ENCODE measurements around the gene ADRA1B. TPM values are rescaled to one million over a fixed set of nuclear protein-coding genes. Genes with fewer than 3 reads are reported as not detected.

ADRA1B gene
- total RNA-seq, 1 experiment from 2014 or later = 0.29 TPM

DNA sequence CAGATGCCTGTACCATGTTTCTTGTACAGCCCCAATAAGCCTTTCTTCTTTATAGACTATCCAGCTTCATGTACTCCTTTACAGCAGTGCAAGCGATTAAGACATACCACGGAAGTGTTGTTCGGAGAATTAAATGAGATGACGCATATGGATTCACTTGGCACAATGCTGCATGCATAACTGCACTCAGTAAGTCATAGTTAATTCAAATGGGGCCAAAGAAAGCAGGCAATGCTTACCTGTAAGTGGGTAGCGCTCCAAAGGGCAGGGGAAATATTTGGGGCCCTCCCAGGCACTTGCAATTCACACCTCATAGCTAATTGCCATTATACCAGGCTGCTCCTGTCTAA lies 7.7 kb upstream of the ADRA1B start:
- Histone ChIP-seq H3K9me2 (replicated peaks; ENCODE audit: low read length) (no peaks in the 10 kb centered on the region), H3K9ac (ENCODE audit: low read length) (no peak overlapping the region), H3K36me3 (ENCODE audit: low read depth, low read length) (no peaks in the 10 kb centered on the region), H3K4me1 (ENCODE audit: insufficient read depth, low read length) (peaks cover 68% of the 10 kb centered on the region), H3K4me3 (ENCODE audit: low read length) (no peak overlapping the region), H4K20me1 (ENCODE audit: low read length) (no peaks in the 10 kb centered on the region), H3K27me3 (ENCODE audit: low read length) (no peaks in the 10 kb centered on the region), H3K79me2 (ENCODE audit: low read length) (no peaks in the 10 kb centered on the region), H3K27ac (ENCODE audit: low read length) (no peak overlapping the region), H2AFZ (ENCODE audit: low read length) (no peak overlapping the region), H3F3A (ENCODE audit: low read length, unreplicated experiment) (no peaks in the 10 kb centered on the region), H3K9me3 (ENCODE audit: low read length) (no peaks in the 10 kb centered on the region), H3K4me2 (ENCODE audit: low read length) (no peak overlapping the region)
- no peak for TF ChIP-seq EZH2phosphoT487 (IDR thresholded peaks at IDR 0.05; ENCODE audit: borderline replicate concordance, low read length)
- TF ChIP-seq, protein P1, sequence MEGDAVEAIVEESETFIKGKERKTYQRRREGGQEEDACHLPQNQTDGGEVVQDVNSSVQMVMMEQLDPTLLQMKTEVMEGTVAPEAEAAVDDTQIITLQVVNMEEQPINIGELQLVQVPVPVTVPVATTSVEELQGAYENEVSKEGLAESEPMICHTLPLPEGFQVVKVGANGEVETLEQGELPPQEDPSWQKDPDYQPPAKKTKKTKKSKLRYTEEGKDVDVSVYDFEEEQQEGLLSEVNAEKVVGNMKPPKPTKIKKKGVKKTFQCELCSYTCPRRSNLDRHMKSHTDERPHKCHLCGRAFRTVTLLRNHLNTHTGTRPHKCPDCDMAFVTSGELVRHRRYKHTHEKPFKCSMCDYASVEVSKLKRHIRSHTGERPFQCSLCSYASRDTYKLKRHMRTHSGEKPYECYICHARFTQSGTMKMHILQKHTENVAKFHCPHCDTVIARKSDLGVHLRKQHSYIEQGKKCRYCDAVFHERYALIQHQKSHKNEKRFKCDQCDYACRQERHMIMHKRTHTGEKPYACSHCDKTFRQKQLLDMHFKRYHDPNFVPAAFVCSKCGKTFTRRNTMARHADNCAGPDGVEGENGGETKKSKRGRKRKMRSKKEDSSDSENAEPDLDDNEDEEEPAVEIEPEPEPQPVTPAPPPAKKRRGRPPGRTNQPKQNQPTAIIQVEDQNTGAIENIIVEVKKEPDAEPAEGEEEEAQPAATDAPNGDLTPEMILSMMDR (conservative IDR thresholded peaks at IDR 0.05; ENCODE audit: low read depth, low read length) = no peak
- TF ChIP-seq EZH2 (IDR thresholded peaks at IDR 0.05; ENCODE audit: low read length, unreplicated experiment) = no peak
- no peak for ATAC-seq
- no peak for DNase-seq
- BruUV-seq (replicated peaks) = no TSS peak
- intact Hi-C loops (cut with micrococcal nuclease) = loop anchor here (10.0 kb wide), 2 partner anchors 154 to 574 kb away; partner anchors contain the start of gene IL12B
- ChIA-PET CTCF (no interaction called here), POLR2A (ENCODE audit: unreplicated experiment) (no interaction called here)

DNA sequence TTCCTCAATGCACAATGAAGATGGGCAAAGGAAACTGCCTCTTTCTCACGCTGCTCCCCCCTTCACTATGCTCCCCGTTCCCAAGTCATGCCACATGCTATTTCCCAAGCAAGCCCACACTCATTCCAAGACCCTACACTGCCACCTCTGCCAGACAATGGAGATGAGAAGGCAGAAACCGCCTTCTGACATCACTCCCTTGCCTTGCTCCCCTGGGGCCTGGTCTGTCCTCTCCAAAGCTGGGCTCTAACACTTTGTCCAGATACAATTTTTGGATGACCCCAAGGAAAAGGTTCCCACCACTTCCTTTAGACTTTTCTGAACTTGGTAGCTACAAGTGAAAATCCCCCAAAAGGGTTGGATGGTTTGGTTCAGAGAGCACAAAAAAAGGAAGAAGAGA lies 7.2 kb upstream of the ADRA1B start:
- ChIA-PET CTCF (no interaction called here), POLR2A (ENCODE audit: unreplicated experiment) (no interaction called here)
- TF ChIP-seq, protein P1 (conservative IDR thresholded peaks at IDR 0.05; ENCODE audit: low read depth, low read length) = no peak
- TF ChIP-seq EZH2phosphoT487 (IDR thresholded peaks at IDR 0.05; ENCODE audit: borderline replicate concordance, low read length) (no peak), EZH2 (IDR thresholded peaks at IDR 0.05; ENCODE audit: low read length, unreplicated experiment) (no peak)
- peaks cover 65% of the 10 kb centered on the region for H3K4me1 ChIP-seq (ENCODE audit: insufficient read depth, low read length)
- H3K27ac ChIP-seq (ENCODE audit: low read length) = no peak overlapping the region
- H3K4me2 ChIP-seq (ENCODE audit: low read length) = no peak overlapping the region
- no peaks in the 10 kb centered on the region for H3K9me3 ChIP-seq (ENCODE audit: low read length)
- no peak overlapping the region for H3K4me3 ChIP-seq (ENCODE audit: low read length)
- BruUV-seq (replicated peaks) = no TSS peak
- H4K20me1 ChIP-seq (ENCODE audit: low read length) = no peaks in the 10 kb centered on the region
- intact Hi-C loops (cut with micrococcal nuclease) = loop anchor here (10.0 kb wide), 2 partner anchors 154 to 574 kb away; partner anchors contain the start of gene IL12B
- ATAC-seq (no peak), DNase-seq (no peak)
- no peaks in the 10 kb centered on the region for H3K9me2 ChIP-seq (replicated peaks; ENCODE audit: low read length)
- H3K36me3 ChIP-seq (ENCODE audit: low read depth, low read length) = no peaks in the 10 kb centered on the region
- no peaks in the 10 kb centered on the region for H3K79me2 ChIP-seq (ENCODE audit: low read length)
- H3K9ac ChIP-seq (ENCODE audit: low read length) = no peak overlapping the region
- H2AFZ ChIP-seq (ENCODE audit: low read length) = no peak overlapping the region
- no peaks in the 10 kb centered on the region for H3K27me3 ChIP-seq (ENCODE audit: low read length)
- no peaks in the 10 kb centered on the region for H3F3A ChIP-seq (ENCODE audit: low read length, unreplicated experiment)

DNA sequence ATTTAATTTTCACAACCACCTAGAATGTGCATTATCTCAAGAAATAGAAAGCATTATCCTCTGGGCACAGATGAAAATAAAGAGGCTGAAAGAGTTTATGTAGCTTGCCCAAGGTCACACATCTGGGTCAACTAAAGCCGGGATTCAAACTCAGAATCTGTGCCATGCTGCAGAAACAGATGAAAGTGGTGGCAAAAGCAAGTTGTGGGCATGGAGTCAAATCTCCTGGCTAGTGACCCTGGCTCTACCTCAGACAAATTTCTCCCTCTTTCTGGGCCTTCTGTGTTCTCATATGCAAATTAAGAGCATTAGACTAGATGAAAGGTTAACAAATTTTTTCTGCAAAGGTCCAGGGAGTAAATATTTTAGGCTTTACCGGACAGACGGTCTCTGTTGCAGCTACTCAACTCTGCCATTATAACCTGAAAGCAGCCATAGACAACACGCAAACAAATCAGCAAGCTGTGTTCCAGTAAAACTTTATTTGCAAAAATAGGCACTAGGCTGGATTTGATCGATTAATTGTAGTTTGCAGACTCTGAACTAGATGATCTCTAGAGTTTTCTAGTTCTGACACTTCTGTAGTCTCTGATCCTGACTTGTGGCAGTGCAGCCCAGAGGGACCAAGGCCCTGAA lies 6.0 kb upstream of the ADRA1B start:
- no peak overlapping the region for H3K4me2 ChIP-seq (ENCODE audit: low read length)
- no TSS peak for BruUV-seq (replicated peaks)

More for the DNA sequence above, 6.0 kb upstream of the ADRA1B start:
- intact Hi-C loops (cut with micrococcal nuclease) = no loop called here
- ATAC-seq = no peak
- ChIA-PET CTCF (no interaction called here), POLR2A (ENCODE audit: unreplicated experiment) (interaction anchor here (0.6 kb wide), 1 partner anchor 39 kb away, joined by 4 read pairs; no protein-coding TSS in a partner anchor)
- Histone ChIP-seq H3K9me2 (replicated peaks; ENCODE audit: low read length) (no peaks in the 10 kb centered on the region), H3K27me3 (ENCODE audit: low read length) (no peaks in the 10 kb centered on the region), H3K79me2 (ENCODE audit: low read length) (no peaks in the 10 kb centered on the region), H3K9ac (ENCODE audit: low read length) (no peak overlapping the region), H3K4me3 (ENCODE audit: low read length) (no peak overlapping the region), H4K20me1 (ENCODE audit: low read length) (no peaks in the 10 kb centered on the region), H3K9me3 (ENCODE audit: low read length) (no peaks in the 10 kb centered on the region), H3K36me3 (ENCODE audit: low read depth, low read length) (no peaks in the 10 kb centered on the region), H3K4me1 (ENCODE audit: insufficient read depth, low read length) (peaks cover 53% of the 10 kb centered on the region), H2AFZ (ENCODE audit: low read length) (no peak overlapping the region), H3K27ac (ENCODE audit: low read length) (no peak overlapping the region), H3F3A (ENCODE audit: low read length, unreplicated experiment) (no peaks in the 10 kb centered on the region)
- TF ChIP-seq, protein P1 (conservative IDR thresholded peaks at IDR 0.05; ENCODE audit: low read depth, low read length) = no peak
- DNase-seq = no peak
